H54 (cell line): ENCODE results near the gene PRKCA.
"Not testable (repeated sequence)": the region's sequence is repeated elsewhere in the genome, so short reads cannot be mapped to it uniquely, and the experiment has no call there.

ENCODE experiments used
- DNase-seq: peaks from one replicate; pipeline ENCODE4 v3.0.0; 2011; ENCODE audit warnings: low spot score, mixed read lengths; ENCODE audit not compliant: insufficient read length
- FAIRE-seq: peaks from 3 replicates; lab custom pipeline; 2011; peaks lifted over from hg19 to GRCh38; lab: Jason Lieb, UNC
- POLR2A ChIP-seq: IDR thresholded peaks from 2 replicates; pipeline ENCODE4 v1.6.1; 2011; ENCODE audit warnings: low read depth, mild to moderate bottlenecking, low read length

PRKCA gene

GRCh38 chr17:66695098-66695497 lies 392.7 kb downstream of the PRKCA start:
- no peak for DNase-seq
- no peak for FAIRE-seq
- TF ChIP-seq POLR2A, result no peak

- no peak for TF ChIP-seq POLR2A
- no peak for FAIRE-seq
- DNase-seq, result no peak
Observed at GRCh38 chr17:66698270-66698669, 395.9 kb downstream of the PRKCA start.

- peak; percentile 62 for FAIRE-seq
- no peak for TF ChIP-seq POLR2A
Observed at GRCh38 chr17:66701462-66701861, 399.0 kb downstream of the PRKCA start.

GRCh38 chr17:66702106-66702936 lies 399.9 kb downstream of the PRKCA start:
- FAIRE-seq (peak; percentile 76), DNase-seq (no peak)
- TF ChIP-seq POLR2A, result no peak

More at GRCh38 chr17:66701462-66701861, 399.0 kb downstream of the PRKCA start:
- DNase-seq, result no peak

DNA sequence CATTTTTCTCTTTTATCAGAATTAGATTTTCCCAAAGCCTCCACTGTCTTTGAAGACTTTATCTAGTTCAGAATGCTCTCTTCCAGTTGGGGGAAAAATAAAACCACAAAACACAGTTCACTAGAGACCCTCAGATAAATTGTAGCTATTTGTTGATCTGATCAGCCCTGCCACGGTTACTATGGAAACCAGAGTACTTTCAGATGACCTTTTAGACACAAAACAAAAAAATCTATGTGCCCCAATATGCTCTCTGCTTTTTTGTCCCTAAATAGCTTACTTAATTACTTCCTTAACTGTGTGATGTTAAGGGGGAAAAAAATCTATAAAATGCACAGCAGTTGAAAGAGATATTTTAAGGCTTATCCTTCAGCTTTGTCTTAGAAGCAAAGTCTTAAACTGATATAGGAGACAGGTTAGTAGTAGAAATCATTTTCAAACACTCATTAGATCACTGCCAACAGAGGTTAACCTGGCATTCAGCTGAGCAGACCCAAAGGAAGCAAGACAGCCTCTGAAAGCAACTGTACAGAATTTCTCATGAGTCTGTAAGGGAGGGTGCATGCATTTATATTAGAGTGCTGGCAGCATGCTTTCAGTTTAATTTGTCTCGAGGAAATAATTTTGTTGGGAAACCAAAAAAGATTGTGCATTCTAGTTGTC lies 402.6 kb downstream of the PRKCA start:
- FAIRE-seq, result no peak

DNA sequence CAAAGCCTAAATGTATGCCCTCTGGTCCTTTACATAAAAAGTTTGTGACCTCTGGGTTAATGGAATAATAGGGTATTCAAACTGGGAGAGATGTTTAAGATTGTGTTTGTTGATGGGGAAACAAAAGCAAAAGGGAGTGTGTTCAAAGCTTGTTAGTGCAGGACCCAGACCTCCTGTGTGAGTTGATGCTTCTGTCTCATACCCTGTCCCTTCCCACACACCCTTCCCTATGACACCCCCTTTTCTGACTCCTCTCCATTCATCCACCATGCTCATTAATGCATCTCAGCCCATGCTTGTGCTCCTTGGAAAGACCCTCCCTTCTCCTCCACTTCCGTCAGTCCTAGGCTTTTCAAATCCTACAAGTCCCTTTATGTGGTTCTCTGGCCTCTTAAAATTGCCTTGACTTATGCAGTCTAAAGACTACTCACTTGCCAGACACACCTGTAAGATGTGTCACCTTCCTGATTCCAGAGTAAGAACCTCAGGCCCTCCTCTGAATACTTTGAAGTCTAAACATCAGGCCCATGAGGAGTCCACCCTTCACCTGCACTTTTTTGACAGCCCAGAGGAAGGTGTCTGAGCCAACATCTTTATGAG lies 404.5 kb downstream of the PRKCA start:
- FAIRE-seq, result no peak
- no peak for TF ChIP-seq POLR2A
- DNase-seq, result no peak

More for the DNA sequence above, 402.6 kb downstream of the PRKCA start:
- no peak for DNase-seq
- TF ChIP-seq POLR2A, result no peak

DNA sequence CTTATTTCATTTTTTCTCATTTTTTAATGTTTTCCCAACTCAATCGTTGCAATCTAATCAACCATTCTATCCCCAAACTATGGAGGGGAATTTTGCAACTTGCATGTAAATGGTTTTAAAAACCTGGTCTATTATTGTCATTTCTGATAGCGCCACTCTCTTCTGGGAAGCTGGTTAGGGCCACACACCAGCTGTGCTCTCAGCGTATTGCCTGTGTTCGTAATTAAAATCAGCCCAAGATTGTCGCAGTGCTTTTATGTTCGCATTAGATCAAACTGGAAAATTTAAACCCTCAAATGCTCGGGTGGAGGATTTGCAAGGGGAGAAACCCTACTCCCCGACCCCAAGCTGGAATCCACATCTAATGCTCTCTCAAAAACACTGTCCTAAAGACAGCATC lies 409.0 kb downstream of the PRKCA start:
- TF ChIP-seq POLR2A, result no peak
- FAIRE-seq, result no peak
- no peak for DNase-seq

GRCh38 chr17:66711881-66712321 lies 409.5 kb downstream of the PRKCA start:
- no peak for FAIRE-seq
- TF ChIP-seq POLR2A, result no peak
- no peak for DNase-seq

GRCh38 chr17:66712453-66712852 lies 410.0 kb downstream of the PRKCA start:
- DNase-seq (no peak), FAIRE-seq (no peak)
- TF ChIP-seq POLR2A, result no peak

DNA sequence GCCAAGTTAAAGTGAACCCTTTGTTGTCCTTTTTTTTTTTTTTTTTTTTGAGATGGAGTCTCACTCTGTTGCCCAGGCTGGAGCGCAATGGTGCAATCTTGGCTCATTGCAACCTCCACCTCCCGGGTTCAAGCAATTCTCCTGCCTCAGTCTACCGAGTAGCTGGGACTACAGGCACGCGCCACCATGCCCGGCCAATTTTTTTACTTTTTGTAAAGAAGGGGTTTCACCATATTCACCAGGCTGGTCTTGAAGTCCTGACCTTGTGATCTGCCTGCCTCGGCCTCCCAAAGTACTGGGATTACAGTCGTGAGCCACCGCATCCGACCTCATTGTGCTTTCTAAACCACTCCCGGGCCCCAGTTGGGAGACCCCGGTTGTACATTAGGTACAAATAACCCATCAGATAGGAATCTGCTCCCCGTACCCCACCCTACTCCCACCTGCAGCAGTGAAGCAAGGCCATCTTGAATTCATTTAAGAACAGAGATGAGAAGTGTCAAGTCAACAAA lies 410.7 kb downstream of the PRKCA start:
- DNase-seq, FAIRE-seq: not testable (repeated sequence)

DNA sequence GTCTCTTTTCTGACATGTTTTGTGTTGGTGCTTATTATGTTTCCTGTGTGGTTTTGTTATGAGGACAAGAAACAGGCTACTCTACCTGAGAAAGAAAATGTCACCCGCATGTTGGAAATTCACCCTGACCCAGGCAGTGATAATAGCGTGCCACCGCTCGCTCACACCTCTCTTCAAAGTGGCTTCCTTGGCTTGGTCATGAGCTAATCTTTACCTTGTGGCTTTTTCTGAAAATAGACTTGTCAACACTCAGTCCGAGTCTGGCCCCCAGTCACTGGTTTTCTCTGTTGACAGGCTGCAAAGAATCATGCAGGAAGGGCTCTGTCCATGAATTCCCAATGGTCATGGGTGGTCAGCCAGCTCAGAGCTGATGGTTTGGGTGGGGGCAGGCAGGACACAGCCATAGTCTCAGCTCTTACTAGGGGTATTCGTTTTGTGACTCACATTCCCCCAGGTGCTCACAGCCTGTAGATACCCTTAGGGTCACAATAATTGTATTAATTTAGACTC lies 411.2 kb downstream of the PRKCA start:
- FAIRE-seq (no peak), DNase-seq (no peak)
- no peak for TF ChIP-seq POLR2A

- DNase-seq (no peak), FAIRE-seq (no peak)
- TF ChIP-seq POLR2A, result no peak
Observed at GRCh38 chr17:66714046-66715023, 411.9 kb downstream of the PRKCA start.
